Common myeloid progenitor, CD34-positive (primary cell): Measurements from ENCODE around the gene ARGFX.

Experiments used
- CTCF ChIA-PET: fragments of 350-600 bp; sonication (Branson Sonifier 250); formaldehyde crosslinking; loops from one replicate; lab custom pipeline; 2021; ENCODE audit warnings: antibody characterized with exemption; lab: Charles Lee
- POLR2A ChIA-PET: fragments of 350-600 bp; sonication (Branson Sonifier 250); formaldehyde crosslinking; loops from one replicate; lab custom pipeline; 2021; ENCODE audit warnings: antibody characterized with exemption; lab: Charles Lee
- DNase-seq, 3 donors: peaks; one replicate each; pipeline versions ENCODE4 v3.0.0 to v3.0.0-alpha.2; 2013
- H3K27ac ChIP-seq, 2 experiments: 1 replicate in 1 of 2; 2 replicates in 1 of 2; pipeline ENCODE4 v1.7.0; 2013; ENCODE audit warnings: inconsistent platforms in 2 of 2, low read length in 2 of 2, mild to moderate bottlenecking in 2 of 2, low read depth in 1 of 2, moderate library complexity in 1 of 2; ENCODE audit not compliant: severe bottlenecking in 2 of 2, insufficient read depth in 1 of 2, poor library complexity in 1 of 2
- H3K27me3 ChIP-seq, 5 experiments: replicated peaks in 2 of 5; 1 replicate in 3 of 5; 2 replicates in 2 of 5; pipeline versions ENCODE4 v1.6.1 to v1.7.0; 2013; ENCODE audit warnings: low read length in 4 of 5, mild to moderate bottlenecking in 2 of 5, moderate library complexity in 2 of 5, inconsistent platforms in 1 of 5; ENCODE audit not compliant: insufficient read depth in 5 of 5, control insufficient read depth in 4 of 5
- H3K36me3 ChIP-seq, 4 experiments: 1 replicate in 2 of 4; 2 replicates in 2 of 4; pipeline versions ENCODE4 v1.6.1 to v1.7.0; 2013; ENCODE audit warnings: low read length in 3 of 4, control low read depth in 1 of 4, mild to moderate bottlenecking in 1 of 4; ENCODE audit not compliant: control insufficient read depth in 4 of 4, insufficient read depth in 4 of 4
- H3K4me1 ChIP-seq, 4 experiments: 1 replicate in 3 of 4; 2 replicates in 1 of 4; pipeline versions ENCODE4 v1.6.1 to v1.7.1; 2013; ENCODE audit warnings: low read length in 3 of 4, mild to moderate bottlenecking in 3 of 4, control low read depth in 1 of 4, inconsistent platforms in 1 of 4, moderate library complexity in 1 of 4; ENCODE audit not compliant: control insufficient read depth in 4 of 4, insufficient read depth in 4 of 4; ENCODE audit errors: control extremely low read depth in 1 of 4
- H3K4me3 ChIP-seq, 7 experiments: 1 replicate in 4 of 7; 2 replicates in 3 of 7; pipeline versions ENCODE4 v1.5.1 to v1.7.0; 2013; ENCODE audit warnings: mild to moderate bottlenecking in 7 of 7, low read length in 6 of 7, moderate library complexity in 6 of 7, inconsistent platforms in 2 of 7, low read depth in 2 of 7, control low read depth in 1 of 7; ENCODE audit not compliant: insufficient read depth in 4 of 7, control insufficient read depth in 1 of 7; ENCODE audit errors: extremely low read depth in 1 of 7
- H3K9me3 ChIP-seq, 5 experiments: 1 replicate in 4 of 5; 2 replicates in 1 of 5; pipeline versions ENCODE4 v1.6.1 to v1.7.1; 2013; ENCODE audit warnings: low read length in 4 of 5, mild to moderate bottlenecking in 2 of 5, inconsistent platforms in 1 of 5, low read depth in 1 of 5, moderate library complexity in 1 of 5; ENCODE audit not compliant: control insufficient read depth in 4 of 5, insufficient read depth in 2 of 5; ENCODE audit errors: control extremely low read depth in 1 of 5
- WGBS: methylation state at CpG from one replicate; pipeline ENCODE4 v1.1.5; 2013; ENCODE audit not compliant: insufficient coverage; 5-methylcytosine and 5-hydroxymethylcytosine counted together

Gene ARGFX

DNA sequence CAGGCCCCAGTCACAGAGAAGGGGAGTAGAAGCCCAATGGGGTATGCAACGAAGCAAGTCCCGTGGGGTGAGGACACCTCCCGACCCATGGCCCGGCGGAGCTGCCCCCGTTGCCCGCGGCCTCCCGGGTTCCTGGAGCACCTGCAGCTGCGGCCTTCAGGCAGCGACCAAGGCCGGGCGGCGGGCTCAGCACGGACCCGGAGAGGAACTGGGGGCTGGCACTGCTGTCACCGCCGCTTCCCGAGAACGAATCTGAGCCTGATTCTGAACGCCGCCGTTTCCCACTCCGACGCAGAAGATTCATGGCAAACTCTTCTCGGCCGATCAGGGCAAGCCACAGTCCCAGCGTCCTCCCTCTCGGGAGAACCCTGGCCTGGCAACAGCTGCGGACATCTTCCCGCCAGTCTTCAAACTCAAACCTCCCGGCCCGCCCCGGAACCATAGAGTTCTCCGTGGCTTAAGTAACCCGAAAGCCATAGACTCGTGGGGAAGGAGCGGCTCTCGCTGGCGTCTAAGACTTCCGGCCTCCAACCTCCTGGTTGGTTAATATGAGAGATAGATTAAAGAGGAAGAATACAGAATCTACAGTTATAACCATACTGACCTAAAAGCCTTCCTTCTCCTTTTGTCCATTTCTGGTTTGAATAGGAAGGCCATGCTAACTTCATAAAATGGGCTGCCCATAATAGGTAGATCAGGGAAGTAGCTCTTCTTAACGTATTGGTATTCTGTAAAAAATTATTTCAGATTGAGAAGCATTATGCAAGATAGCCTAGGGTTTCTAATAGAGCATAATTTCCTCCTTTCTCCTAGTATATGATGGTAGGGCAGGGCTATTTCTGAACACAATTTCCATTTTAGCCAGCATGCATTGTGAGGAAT lies 21.9 kb upstream of the ARGFX start, which contains the start of gene POLQ:
Gene POLQ, minus strand, starts transcription at position 415 of the 882 bp plus-strand sequence. Its CDS starts 111 bp downstream, at position 304.
- Histone ChIP-seq H3K4me3 (peak within 1 kb of the TSS; percentile 76 to 99 (median 94)), H3K27me3 (no peaks in the 10 kb centered on the region), H3K36me3 (peaks cover 0 to 15% (median 4%) of the 10 kb centered on the region in 4 experiments), H3K4me1 (peaks cover 5 to 20% (median 11%) of the 10 kb centered on the region in 4 experiments), H3K27ac (peak within 1 kb of the TSS; percentile 43 to 85), H3K9me3 (no peaks in the 10 kb centered on the region)
- 0% methylated on average over 32 of the region's 42 CpGs for WGBS
- POLR2A ChIA-PET, result no interaction called here
- CTCF ChIA-PET, result interaction anchor here (0.6 to 1.6 kb wide), 6 partner anchors 15 to 1483 kb away, joined by 3 to 5 read pairs (median 4); no protein-coding TSS in a partner anchor
- peak; percentile 96 to 97 (median 97) for DNase-seq

DNA sequence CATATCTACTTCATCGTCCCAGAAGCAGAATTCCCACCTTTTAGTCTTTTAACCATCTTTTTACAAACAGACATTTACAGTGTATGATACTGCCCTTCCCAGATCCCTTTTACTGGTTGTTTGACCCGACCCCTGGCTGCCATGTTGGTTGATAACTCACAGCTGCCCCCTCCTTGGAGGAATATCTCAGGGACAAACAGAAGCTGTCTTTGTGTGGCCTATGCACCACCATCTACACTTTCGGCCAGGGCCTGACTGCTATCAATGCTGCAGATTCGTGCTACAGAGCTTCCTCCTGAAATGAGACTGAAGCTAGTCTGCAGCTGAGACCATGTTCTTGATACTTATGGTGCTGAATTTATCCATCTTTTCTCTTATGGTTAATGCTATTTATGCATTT lies 15.4 kb upstream of the ARGFX start:
- CTCF ChIA-PET, result no interaction called here

DNA sequence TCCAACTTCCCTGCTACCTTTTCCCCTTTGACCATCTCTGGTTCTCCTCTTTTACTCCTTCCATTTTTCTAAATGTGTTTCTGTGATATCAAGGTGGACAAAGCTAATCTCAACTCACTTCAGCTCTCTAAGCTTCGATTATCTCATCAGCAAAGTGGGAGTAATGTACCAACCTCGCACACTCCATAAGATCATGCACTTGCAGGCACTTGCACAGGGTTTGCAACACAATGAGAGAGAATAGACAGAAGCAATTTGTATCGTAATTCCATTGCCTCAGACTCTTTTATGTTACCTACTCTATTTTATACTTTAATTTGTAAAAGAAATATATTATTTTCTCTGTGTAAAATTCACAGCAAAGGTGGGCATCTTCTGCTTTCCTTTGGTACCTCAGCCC lies 15.0 kb upstream of the ARGFX start:
- CTCF ChIA-PET, result no interaction called here

More for the DNA sequence above, 15.4 kb upstream of the ARGFX start:
- Histone ChIP-seq H3K27me3 (no peaks in the 10 kb centered on the region), H3K36me3 (no peaks in the 10 kb centered on the region), H3K9me3 (no peaks in the 10 kb centered on the region), H3K4me1 (no peaks in the 10 kb centered on the region), H3K4me3 (no peak overlapping the region), H3K27ac (no peak overlapping the region)
- no peak for DNase-seq
- POLR2A ChIA-PET, result no interaction called here
- 96% methylated on average over 3 of the region's 4 CpGs for WGBS

DNA sequence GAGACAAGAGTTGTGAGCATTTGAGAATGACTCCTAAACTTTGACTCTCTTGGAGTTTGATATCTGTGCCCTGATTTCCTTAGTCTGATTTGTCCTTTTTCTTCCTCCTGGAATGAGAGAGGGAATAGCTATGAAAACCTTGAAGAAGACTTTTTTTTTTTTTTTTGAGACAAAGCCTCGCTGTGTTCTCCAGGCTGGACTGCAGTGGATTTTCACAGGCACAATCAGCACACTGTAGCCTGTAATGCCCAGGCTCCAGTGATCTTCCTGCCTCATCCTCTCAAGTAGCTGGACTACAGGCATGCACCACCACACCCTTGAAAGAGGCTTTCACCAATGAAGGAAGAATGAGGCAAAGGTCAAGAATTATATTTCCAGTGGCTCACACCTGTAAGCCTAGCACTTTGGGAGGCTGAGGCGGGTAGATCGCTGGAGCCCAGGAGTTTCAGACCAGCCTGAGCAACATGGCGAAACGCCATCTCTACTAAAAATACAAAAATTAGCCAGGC lies 10.3 kb upstream of the ARGFX start:
- H3K4me1 ChIP-seq, result no peaks in the 10 kb centered on the region
- ChIA-PET POLR2A (no interaction called here), CTCF (no interaction called here)
- H3K9me3 ChIP-seq, result no peaks in the 10 kb centered on the region
- no peaks in the 10 kb centered on the region for H3K27me3 ChIP-seq
- 100% methylated on average over 3 of the region's 5 CpGs for WGBS
- no peak for DNase-seq
- no peak overlapping the region for H3K27ac ChIP-seq
- no peaks in the 10 kb centered on the region for H3K36me3 ChIP-seq
- H3K4me3 ChIP-seq, result no peak overlapping the region

More for the DNA sequence above, 15.0 kb upstream of the ARGFX start:
- Histone ChIP-seq H3K4me1 (no peaks in the 10 kb centered on the region), H3K4me3 (no peak overlapping the region), H3K27me3 (no peaks in the 10 kb centered on the region), H3K9me3 (no peaks in the 10 kb centered on the region), H3K36me3 (no peaks in the 10 kb centered on the region), H3K27ac (no peak overlapping the region)
- 93% methylated on average over 2 of the region's 3 CpGs for WGBS
- no peak for DNase-seq
- POLR2A ChIA-PET, result no interaction called here

DNA sequence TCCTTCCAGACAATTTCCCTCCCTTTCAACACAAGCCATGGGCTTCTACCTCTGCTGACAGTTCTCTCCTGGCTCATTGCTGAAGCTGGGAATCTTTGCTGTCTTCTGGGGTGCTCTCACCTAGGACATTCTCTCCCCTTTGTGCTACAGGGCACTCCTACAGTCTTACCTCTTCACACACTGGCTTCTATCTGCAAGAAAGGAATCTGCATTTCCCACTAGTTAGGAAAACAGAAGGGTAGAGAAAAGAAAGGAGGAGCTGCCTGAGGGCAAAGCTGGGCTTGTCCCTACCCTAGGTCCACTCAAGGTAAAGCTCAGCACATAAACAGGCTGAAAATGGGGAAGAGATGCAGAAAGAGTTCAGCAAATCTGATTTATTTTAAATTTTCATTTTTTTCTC lies 5.6 kb upstream of the ARGFX start:
- CTCF ChIA-PET, result interaction anchor here (0.7 to 1.4 kb wide), 2 partner anchors 11 to 15 kb away, joined by 3 to 4 read pairs; no protein-coding TSS in a partner anchor
- Histone ChIP-seq H3K9me3 (no peaks in the 10 kb centered on the region), H3K36me3 (no peaks in the 10 kb centered on the region), H3K27me3 (no peaks in the 10 kb centered on the region), H3K27ac (no peak overlapping the region), H3K4me3 (no peak overlapping the region), H3K4me1 (no peaks in the 10 kb centered on the region)
- DNase-seq, result no peak
- POLR2A ChIA-PET, result no interaction called here

DNA sequence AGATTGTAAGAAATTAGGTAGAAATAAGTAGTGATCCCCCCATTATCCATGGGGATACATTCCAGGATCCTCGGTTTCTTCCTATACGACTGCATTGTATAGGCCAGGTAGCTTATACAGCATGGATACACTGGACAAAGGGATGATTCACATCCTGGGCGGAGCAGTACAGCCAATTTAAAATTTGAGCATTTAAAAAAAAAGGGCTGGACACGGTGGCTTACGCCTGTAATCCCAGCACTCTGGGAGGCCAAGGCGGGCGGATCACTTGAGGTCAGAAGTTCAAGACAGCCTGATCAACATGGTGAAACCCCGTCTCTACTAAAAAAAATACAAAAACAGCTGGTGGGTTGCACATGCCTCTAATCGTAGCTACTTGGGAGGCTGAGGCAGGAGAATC lies 976 bp upstream of the ARGFX start:
- ChIA-PET CTCF (interaction anchor here (0.6 kb wide), 1 partner anchor 35 kb away, joined by 3 read pairs; no protein-coding TSS in a partner anchor), POLR2A (no interaction called here)
- Histone ChIP-seq H3K27me3 (no peaks in the 10 kb centered on the region), H3K4me3 (no peak overlapping the region), H3K4me1 (no peaks in the 10 kb centered on the region), H3K36me3 (no peaks in the 10 kb centered on the region), H3K9me3 (no peaks in the 10 kb centered on the region), H3K27ac (no peak overlapping the region)
- DNase-seq, result no peak
- WGBS, result 98% methylated on average over 9 of the region's 9 CpGs

DNA sequence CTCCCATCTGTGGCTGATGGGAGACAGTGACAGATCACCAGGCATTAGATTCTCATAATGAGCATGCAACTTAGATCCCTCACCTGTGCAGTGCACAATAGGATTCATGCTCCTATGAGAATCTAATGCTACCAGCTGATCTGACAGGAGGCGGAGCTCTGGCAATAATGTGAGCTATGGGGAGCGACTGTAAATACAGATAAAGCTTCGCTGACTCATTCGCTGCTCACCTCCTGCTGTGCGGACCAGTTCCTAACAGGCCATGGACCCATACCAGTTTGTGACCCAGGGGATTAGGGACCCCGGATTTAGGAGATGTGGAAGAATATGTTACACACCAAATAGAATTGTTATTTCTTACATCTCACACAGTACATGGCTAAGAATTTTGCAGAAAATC lies 6.7 kb downstream of the ARGFX start:
- peak in 1 of 3 donors; percentile 6 for DNase-seq
- Histone ChIP-seq H3K9me3 (no peaks in the 10 kb centered on the region), H3K4me1 (no peaks in the 10 kb centered on the region), H3K36me3 (no peaks in the 10 kb centered on the region), H3K27ac (no peak overlapping the region), H3K27me3 (no peaks in the 10 kb centered on the region), H3K4me3 (no peak overlapping the region)
- ChIA-PET CTCF (no interaction called here), POLR2A (no interaction called here)
- WGBS, result 69% methylated on average over 4 of the region's 6 CpGs
